Hepatocyte (in vitro differentiated cells): Measurements from ENCODE around the gene ACO1. TPM values are rescaled to one million over a fixed set of nuclear protein-coding genes. Genes with fewer than 3 reads are reported as not detected.

ENCODE experiments used
- DNase-seq: peaks from one replicate; pipeline ENCODE4 v3.0.0-alpha.2; 2016; ENCODE audit warnings: low spot score
- H2AFZ ChIP-seq: fragments of 200-600 bp; sonication (generic); 2 replicates; pipeline ENCODE4 v1.6.0; 2016; ENCODE audit warnings: antibody characterized with exemption, mild to moderate bottlenecking
- H3K27ac ChIP-seq: fragments of 200-600 bp; sonication (generic); 2 replicates; pipeline ENCODE4 v1.5.1; 2016; ENCODE audit warnings: mild to moderate bottlenecking
- H3K27me3 ChIP-seq: fragments of 200-600 bp; sonication (generic); 2 replicates; pipeline ENCODE4 v1.6.1; 2016
- H3K36me3 ChIP-seq: fragments of 200-600 bp; sonication (generic); replicated peaks from 2 replicates; pipeline ENCODE4 v1.5.1; 2016; ENCODE audit warnings: low read depth; ENCODE audit not compliant: insufficient read depth
- H3K4me1 ChIP-seq: fragments of 200-600 bp; sonication (generic); 2 replicates; pipeline ENCODE4 v1.5.1; 2016; ENCODE audit warnings: mild to moderate bottlenecking, moderate library complexity; ENCODE audit not compliant: insufficient read depth
- H3K4me2 ChIP-seq: fragments of 200-600 bp; sonication (generic); 2 replicates; pipeline ENCODE4 v1.6.0; 2016
- H3K4me3 ChIP-seq: fragments of 200-600 bp; sonication (generic); 2 replicates; pipeline ENCODE4 v1.5.1; 2016; ENCODE audit warnings: mild to moderate bottlenecking
- H3K79me2 ChIP-seq: fragments of 200-600 bp; sonication (generic); 2 replicates; pipeline ENCODE4 v1.6.0; 2017; ENCODE audit warnings: mild to moderate bottlenecking
- H3K9me2 ChIP-seq: fragments of 200-600 bp; sonication (generic); replicated peaks from 2 replicates; pipeline ENCODE4 v1.6.0; 2017; ENCODE audit warnings: mild to moderate bottlenecking; ENCODE audit not compliant: insufficient read depth
- H3K9me3 ChIP-seq: fragments of 200-600 bp; sonication (generic); 2 replicates; pipeline ENCODE4 v1.5.1; 2016; ENCODE audit warnings: low read depth, mild to moderate bottlenecking
- H4K20me1 ChIP-seq: fragments of 200-600 bp; sonication (generic); 2 replicates; pipeline ENCODE4 v1.6.0; 2016; ENCODE audit warnings: mild to moderate bottlenecking; ENCODE audit not compliant: insufficient read depth, poor library complexity, severe bottlenecking
- EZH2 ChIP-seq: fragments of 200-600 bp; sonication (generic); IDR thresholded peaks from 2 replicates; pipeline ENCODE4 v1.6.1; 2016; ENCODE audit warnings: antibody characterized with exemption, mild to moderate bottlenecking, borderline replicate concordance
- EZH2phosphoT487 ChIP-seq: fragments of 200-600 bp; sonication (generic); IDR thresholded peaks from one replicate; pipeline ENCODE4 v1.6.1; 2018; ENCODE audit warnings: antibody characterized with exemption, mild to moderate bottlenecking, low read depth, moderate library complexity; ENCODE audit not compliant: unreplicated experiment, severe bottlenecking
- WGBS: methylation state at CpG from one replicate; pipeline ENCODE4 v1.1.6; 2016; ENCODE audit warnings: low lambda C conversion rate; ENCODE audit errors: missing lambda C conversion rate; 5-methylcytosine and 5-hydroxymethylcytosine counted together
- polyA plus RNA-seq: library from polyadenylated mRNA; unstranded; fragments of >200 nt; fragmentation: Nextera tagmentation; extraction: Ambion mirVana; gene quantifications from 2 replicates; pipeline ENCODE4 v1.2.1, GENCODE V29; 2016
- total RNA-seq: library from RNA; depleted of rRNA; stranded (reverse); fragments of >200 nt; gene quantifications from 2 replicates; pipeline ENCODE4 v1.2.3, GENCODE V29; 2014
- TF ChIP-seq, protein P1 (sequence below): fragments of 200-600 bp; sonication (generic); IDR thresholded peaks from 2 replicates; pipeline ENCODE4 v1.5.1; 2016; ENCODE audit warnings: antibody characterized with exemption, mild to moderate bottlenecking; ENCODE audit not compliant: poor library complexity

The ACO1 gene
- total and polyA plus RNA-seq, 2 experiments from 2014 or later, result 46.1 to 65.7 TPM

DNA sequence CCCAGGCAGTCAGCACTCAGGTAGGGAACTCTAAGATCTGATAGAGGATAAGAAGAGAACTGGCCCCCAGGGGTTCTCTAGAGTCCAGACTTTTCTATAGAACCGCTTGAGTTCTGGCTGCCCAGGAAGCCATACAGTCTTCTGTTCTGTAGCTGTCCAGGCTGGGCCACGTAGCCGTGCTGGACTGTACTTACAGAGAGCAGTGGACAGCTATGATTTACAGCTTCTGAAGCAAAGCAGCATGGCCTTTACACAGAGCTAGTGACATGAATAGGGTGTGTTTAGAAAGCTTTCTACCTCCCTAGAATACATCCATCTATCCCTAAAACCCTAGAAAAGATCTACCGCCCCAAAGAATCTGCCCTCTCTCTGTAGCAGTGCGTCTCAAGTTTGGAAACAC, 57.2 kb downstream of the ACO1 start:
- H3K36me3 ChIP-seq, result no peaks in the 10 kb centered on the region
- no peak overlapping the region for H2AFZ ChIP-seq
- TF ChIP-seq EZH2phosphoT487, result no peak
- TF ChIP-seq, protein P1, sequence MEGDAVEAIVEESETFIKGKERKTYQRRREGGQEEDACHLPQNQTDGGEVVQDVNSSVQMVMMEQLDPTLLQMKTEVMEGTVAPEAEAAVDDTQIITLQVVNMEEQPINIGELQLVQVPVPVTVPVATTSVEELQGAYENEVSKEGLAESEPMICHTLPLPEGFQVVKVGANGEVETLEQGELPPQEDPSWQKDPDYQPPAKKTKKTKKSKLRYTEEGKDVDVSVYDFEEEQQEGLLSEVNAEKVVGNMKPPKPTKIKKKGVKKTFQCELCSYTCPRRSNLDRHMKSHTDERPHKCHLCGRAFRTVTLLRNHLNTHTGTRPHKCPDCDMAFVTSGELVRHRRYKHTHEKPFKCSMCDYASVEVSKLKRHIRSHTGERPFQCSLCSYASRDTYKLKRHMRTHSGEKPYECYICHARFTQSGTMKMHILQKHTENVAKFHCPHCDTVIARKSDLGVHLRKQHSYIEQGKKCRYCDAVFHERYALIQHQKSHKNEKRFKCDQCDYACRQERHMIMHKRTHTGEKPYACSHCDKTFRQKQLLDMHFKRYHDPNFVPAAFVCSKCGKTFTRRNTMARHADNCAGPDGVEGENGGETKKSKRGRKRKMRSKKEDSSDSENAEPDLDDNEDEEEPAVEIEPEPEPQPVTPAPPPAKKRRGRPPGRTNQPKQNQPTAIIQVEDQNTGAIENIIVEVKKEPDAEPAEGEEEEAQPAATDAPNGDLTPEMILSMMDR, result no peak
- no peak for TF ChIP-seq EZH2
- no peaks in the 10 kb centered on the region for H3K9me2 ChIP-seq
- no peak overlapping the region for H3K4me2 ChIP-seq
- H3K27me3 ChIP-seq, result no peaks in the 10 kb centered on the region
- H3K4me3 ChIP-seq, result no peak overlapping the region
- no peak for DNase-seq
- no peak overlapping the region for H3K27ac ChIP-seq
- 63% methylated on average over 5 of the region's 5 CpGs for WGBS
- H3K4me1 ChIP-seq, result no peaks in the 10 kb centered on the region
- no peaks in the 10 kb centered on the region for H3K9me3 ChIP-seq
- H3K79me2 ChIP-seq, result no peaks in the 10 kb centered on the region
- no peaks in the 10 kb centered on the region for H4K20me1 ChIP-seq

DNA sequence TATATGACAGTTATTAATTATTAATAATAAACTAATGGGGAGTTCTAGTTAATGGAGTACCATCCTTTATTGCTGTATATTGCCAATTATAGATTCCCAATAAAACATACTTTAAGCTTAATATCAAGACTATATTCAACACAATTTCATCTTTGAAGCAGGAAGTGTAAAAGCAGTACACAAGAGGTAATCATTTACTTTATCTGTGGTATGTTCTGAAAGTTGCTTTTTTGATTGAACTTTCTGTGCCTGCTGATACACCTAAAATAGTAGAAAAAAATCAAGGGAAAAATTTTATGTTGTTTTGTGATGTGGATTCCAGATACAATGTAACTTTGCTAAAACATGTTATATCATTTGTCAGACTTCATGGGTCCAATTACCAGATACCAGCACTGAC, 58.0 kb downstream of the ACO1 start:
- no peaks in the 10 kb centered on the region for H3K9me3 ChIP-seq
- H4K20me1 ChIP-seq, result no peaks in the 10 kb centered on the region
- TF ChIP-seq EZH2 (no peak), EZH2phosphoT487 (no peak)
- TF ChIP-seq, protein P1, result no peak
- DNase-seq, result no peak
- no peak overlapping the region for H3K4me3 ChIP-seq
- no peaks in the 10 kb centered on the region for H3K79me2 ChIP-seq
- no peak overlapping the region for H3K27ac ChIP-seq
- no peak overlapping the region for H3K4me2 ChIP-seq
- H3K9me2 ChIP-seq, result no peaks in the 10 kb centered on the region
- no peaks in the 10 kb centered on the region for H3K4me1 ChIP-seq
- no peaks in the 10 kb centered on the region for H3K27me3 ChIP-seq
- H2AFZ ChIP-seq, result no peak overlapping the region
- no peaks in the 10 kb centered on the region for H3K36me3 ChIP-seq

DNA sequence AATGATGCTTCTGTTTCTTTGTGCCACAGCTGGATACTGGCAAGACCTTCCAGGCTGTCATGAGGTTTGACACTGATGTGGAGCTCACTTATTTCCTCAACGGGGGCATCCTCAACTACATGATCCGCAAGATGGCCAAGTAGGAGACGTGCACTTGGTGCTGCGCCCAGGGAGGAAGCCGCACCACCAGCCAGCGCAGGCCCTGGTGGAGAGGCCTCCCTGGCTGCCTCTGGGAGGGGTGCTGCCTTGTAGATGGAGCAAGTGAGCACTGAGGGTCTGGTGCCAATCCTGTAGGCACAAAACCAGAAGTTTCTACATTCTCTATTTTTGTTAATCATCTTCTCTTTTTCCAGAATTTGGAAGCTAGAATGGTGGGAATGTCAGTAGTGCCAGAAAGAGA, 65.5 kb downstream of the ACO1 start:
- WGBS, result 96% methylated on average over 6 of the region's 6 CpGs
- H4K20me1 ChIP-seq, result no peaks in the 10 kb centered on the region
- H3K27ac ChIP-seq, result no peak overlapping the region
- H3K27me3 ChIP-seq, result no peaks in the 10 kb centered on the region
- TF ChIP-seq, protein P1, result no peak
- no peak for TF ChIP-seq EZH2phosphoT487
- no peak for TF ChIP-seq EZH2
- H3K4me2 ChIP-seq, result no peak overlapping the region
- no peaks in the 10 kb centered on the region for H3K79me2 ChIP-seq
- no peaks in the 10 kb centered on the region for H3K4me1 ChIP-seq
- H2AFZ ChIP-seq, result no peak overlapping the region
- H3K9me3 ChIP-seq, result no peaks in the 10 kb centered on the region
- no peaks in the 10 kb centered on the region for H3K36me3 ChIP-seq
- H3K9me2 ChIP-seq, result no peaks in the 10 kb centered on the region
- no peak overlapping the region for H3K4me3 ChIP-seq
- no peak for DNase-seq

DNA sequence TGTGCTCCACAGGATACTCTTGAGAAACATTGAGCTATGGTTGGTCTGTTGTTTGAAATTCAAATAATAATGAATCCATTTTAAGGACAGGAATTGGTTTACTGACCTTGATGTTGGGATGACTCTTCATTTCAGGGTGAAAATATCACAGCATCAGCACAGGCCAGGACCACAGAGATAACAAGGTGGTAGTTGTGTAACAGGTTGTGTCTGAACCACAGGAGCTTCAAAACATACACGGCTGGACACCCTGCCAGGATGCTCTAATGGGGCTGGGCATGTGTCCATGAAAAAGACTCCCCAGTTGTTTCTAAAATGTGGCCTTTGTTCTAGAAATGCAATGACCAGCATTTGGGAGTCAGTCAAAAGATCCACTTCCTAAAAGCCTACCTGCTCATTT, 69.8 kb downstream of the ACO1 start:
- H3K9me2 ChIP-seq, result no peaks in the 10 kb centered on the region
- H3K27me3 ChIP-seq, result no peaks in the 10 kb centered on the region
- TF ChIP-seq EZH2phosphoT487, result no peak
- TF ChIP-seq, protein P1, result no peak
- TF ChIP-seq EZH2, result no peak
- no peak for DNase-seq
- H3K4me3 ChIP-seq, result no peak overlapping the region
- no peak overlapping the region for H3K27ac ChIP-seq
- 90% methylated on average over 1 of the region's 1 CpG for WGBS
- no peaks in the 10 kb centered on the region for H3K36me3 ChIP-seq
- no peak overlapping the region for H2AFZ ChIP-seq
- H3K9me3 ChIP-seq, result no peaks in the 10 kb centered on the region
- no peaks in the 10 kb centered on the region for H3K4me1 ChIP-seq
- H3K4me2 ChIP-seq, result no peak overlapping the region
- H3K79me2 ChIP-seq, result no peaks in the 10 kb centered on the region
- H4K20me1 ChIP-seq, result no peaks in the 10 kb centered on the region
